Fibroblast of mammary gland (primary cell): ENCODE data around the gene TREML2.

Experiments
- DNase-seq: peaks from one replicate; pipeline ENCODE4 v3.0.0-alpha.2; 2010; ENCODE audit warnings: low read depth
- H3K4me3 ChIP-seq: 2 replicates; pipeline ENCODE4 v1.5.1; 2011; ENCODE audit warnings: low read depth, mild to moderate bottlenecking, low read length, moderate library complexity; ENCODE audit not compliant: control insufficient read depth
- CTCF ChIP-seq: conservative IDR thresholded peaks from 2 replicates; pipeline ENCODE4 v1.5.1; 2011; ENCODE audit warnings: low read depth, low read length, inconsistent platforms; ENCODE audit not compliant: control insufficient read depth, insufficient read depth

TREML2 gene

GRCh38 chr6:41153992-41154625 is 46.8 kb downstream of the TREML2 start, which contains the start of gene TREML1:
TREML1 (minus strand) TSS chr6:41154347; CDS start chr6:41154288, 59 bp downstream.
- no peak for TF ChIP-seq CTCF
- DNase-seq = no peak
- H3K4me3 ChIP-seq = no peak within 1 kb of the TSS

- no peak for DNase-seq
- no peak overlapping the region for H3K4me3 ChIP-seq
- no peak for TF ChIP-seq CTCF
Measured at GRCh38 chr6:41153451-41153850, 47.5 kb downstream of the TREML2 start.

- no peak for DNase-seq
- H3K4me3 ChIP-seq = no peak overlapping the region
- no peak for TF ChIP-seq CTCF
Measured at GRCh38 chr6:41150671-41151070, 50.3 kb downstream of the TREML2 start.

GRCh38 chr6:41147917-41148316 is 53.0 kb downstream of the TREML2 start:
- no peak overlapping the region for H3K4me3 ChIP-seq
- DNase-seq = no peak
- TF ChIP-seq CTCF = no peak
